NOMO-1 (cell line): ENCODE measurements around the gene HEY2.
"Not testable (repeated sequence)": the region's sequence is repeated elsewhere in the genome, so short reads cannot be mapped to it uniquely, and the experiment has no call there.

Experiments
- DNase-seq, 2 experiments: peaks; one replicate each; lab custom pipeline; 2025; ENCODE audit not compliant: unreplicated experiment in 2 of 2; lab: John Stamatoyannopoulos, UW

Gene HEY2

DNA sequence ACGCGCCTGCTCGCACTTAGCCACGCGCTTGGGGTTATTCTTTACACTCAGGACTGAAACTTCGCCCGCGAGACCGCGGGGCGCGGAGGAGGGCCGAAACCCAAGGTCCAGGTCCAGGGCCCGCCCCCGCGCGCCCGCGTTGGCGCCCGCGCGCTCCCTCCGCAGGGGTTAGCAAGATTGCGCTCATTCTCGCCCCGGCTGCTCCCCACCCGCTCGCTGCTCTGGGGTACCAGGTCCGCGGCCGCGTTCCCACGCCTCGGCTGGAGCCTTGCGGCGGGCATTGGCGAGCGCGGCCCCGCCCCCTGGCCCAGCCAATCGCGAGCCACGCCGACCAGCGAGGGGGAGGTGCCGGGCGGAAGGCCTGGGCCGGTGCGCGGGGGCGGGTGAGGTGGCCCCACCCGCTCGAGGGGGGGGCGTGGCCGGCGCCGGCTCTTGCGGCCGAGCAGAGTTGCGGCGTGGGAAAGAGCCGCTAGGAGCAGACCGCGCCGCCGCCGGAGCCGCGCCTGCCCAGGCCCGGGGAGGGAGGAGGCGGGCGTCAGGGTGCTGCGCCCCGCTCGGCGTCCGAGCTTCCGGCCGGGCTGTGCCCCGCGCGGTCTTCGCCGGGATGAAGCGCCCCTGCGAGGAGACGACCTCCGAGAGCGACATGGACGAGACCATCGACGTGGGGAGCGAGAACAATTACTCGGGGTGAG lies at the start of gene HEY2:
TSS of gene HEY2 (plus strand) at position 460 of the 692 bp plus-strand sequence. CDS start at position 605, 145 bp downstream.
- peak; percentile 86 to 96 for DNase-seq

DNA sequence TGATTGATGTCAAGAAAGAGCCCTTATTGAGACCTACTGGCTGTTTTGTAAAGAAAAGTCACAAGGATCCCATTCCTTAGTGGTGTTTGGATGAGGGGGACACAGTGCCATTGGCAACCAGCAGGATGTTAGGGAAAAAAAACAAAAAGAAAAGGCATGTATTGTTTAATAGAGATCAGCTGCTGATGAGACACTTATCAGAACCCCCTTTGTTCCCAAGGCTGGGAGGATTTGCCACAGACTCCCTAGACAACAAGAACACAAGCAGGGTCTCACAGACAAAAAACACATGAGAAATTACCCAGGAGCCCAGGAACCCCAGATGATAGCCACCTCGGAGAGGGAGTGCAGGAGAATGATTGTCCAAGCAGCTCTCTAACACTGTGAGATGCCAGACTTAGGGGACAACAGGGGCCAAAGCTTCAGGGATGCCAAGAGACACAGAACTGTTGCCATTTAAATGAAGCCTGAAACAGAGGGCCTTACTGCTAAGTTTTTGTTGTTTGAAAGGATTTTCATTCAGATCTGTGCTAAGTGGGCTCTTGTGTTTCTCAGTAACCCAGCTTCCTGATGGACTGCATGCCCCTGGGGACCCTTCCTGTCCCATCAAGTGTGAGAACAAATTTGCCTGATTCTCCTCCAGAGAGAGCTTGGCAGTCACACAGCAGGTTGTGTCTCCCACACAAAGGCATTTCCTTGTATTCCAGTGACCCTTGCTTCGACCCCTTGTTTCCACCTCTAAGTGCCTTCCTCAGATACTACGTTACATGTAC lies 48.7 kb upstream of the HEY2 start:
- DNase-seq: no peak

DNA sequence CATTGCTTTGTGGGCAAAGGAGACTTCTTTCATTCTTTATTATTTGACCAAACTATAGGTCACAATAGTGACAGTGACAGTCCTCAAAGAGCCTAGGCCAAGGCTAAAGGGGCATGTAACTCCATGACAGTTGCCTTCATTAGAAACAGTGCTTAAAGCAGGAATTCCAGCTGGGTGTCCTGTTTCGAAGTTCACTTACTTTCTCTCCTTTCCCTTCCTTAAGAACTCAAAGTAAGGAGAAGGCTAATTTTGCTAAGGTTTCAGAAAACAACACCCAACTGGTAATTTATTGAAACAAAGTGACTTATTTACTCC lies 48.1 kb upstream of the HEY2 start:
- no peak for DNase-seq

DNA sequence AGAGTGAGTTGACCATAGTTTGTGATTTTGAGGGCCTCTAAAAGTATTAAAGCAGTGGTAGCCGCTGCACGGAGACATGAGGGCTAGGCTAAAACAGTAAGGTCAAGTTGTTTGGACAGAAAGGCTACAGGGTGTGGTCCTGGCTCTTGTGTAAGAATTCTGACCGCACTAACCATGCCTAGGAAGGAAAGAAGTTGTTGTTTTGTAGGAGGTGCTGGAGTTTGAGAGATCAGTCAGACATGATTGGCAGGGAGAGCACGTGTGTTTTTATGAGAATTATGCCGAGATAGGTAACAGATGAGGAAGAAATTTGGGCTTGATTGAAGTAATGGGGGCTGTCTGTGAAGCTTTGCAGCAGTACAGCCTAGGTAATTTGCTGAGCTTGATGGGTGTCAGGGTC lies 45.5 kb upstream of the HEY2 start:
- DNase-seq: not testable (repeated sequence)

DNA sequence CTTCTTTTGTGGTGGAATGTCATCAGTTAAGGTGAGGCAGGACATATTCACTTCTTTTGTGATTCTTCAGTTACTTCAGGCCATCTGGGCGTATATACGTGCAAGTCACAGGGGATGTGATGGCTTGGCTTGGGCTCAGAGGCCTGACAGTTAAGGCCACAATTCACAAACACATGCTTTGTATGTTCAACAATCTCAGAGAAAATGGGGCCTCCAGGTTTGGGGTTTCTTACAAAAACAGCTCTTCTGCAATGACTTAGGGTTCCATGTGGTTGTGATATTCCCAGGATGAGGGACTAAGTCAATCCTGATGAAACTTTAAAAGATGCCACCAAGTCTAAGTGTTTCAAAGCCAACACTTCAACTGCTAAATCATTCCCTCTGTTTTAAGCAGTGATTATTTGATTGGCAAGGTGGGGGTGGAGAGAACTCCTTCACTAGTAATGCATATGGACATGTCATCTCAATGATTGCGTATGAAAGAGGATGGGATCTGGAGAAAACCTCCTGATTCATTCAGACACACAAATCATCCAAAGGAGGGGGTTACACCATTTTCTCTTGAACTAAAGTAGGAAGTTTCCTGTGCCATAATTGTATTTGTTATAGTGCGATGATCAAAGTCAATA lies 41.7 kb upstream of the HEY2 start:
- DNase-seq: no peak

DNA sequence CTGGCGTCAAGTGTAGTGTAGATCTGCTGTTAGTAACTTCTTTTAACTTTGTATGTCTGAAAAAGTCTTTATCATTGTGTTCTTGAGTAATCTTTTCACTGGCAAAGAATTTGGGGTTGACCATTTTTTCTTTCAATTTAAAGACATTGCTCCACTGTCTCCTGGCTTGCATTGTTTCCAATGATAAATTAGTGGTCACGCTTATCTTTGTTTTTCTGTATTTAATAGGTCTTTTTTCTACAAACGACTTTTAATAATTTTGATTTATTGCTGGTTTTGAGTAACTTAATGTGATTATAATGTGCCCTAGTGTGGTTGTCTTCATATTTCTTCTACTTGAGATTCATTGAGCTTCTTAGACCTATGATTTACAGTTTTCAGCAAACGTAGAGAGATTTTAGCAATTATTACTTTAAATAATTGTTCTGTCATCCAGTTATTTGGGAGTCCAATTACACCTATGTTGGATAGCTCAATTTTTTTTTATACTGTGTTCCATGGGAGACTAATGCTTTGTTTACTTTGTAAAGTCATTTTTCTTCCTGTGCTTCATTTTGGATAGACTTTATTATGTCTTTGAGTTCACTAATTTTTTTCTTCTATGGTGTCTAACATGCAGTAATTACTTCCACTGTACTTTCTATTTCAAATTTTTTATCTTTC lies 38.3 kb upstream of the HEY2 start:
- no peak for DNase-seq

DNA sequence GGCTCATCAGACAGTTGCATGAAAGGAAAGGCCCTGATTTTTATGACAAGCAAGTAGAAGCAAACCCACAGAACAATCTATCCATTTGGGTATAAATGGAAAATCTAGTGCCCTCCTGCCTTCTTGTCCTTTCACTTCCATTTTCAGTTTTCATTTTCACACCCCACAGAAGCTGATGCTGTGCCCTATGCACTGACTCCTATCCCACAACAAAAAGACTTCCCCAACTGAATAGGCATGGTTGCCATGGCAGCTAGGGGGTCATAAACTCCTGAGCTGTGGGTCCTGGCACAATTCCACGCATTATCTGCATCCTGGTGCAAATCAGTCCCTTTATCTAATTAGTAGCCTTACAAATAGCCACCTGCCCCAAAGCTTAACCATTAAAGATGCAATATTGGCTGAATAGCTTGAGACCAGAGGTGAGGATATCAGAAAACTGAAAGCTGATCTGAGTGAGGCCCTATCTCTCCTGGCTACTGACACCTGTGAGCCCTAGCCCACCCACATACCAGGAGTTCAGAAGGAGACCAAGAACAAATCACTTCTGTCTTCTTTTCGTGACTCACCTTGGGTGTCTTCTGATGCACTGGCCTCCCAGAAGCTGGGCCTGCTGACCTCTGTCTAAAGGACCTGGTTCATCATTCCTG lies 34.9 kb upstream of the HEY2 start:
- no peak for DNase-seq

DNA sequence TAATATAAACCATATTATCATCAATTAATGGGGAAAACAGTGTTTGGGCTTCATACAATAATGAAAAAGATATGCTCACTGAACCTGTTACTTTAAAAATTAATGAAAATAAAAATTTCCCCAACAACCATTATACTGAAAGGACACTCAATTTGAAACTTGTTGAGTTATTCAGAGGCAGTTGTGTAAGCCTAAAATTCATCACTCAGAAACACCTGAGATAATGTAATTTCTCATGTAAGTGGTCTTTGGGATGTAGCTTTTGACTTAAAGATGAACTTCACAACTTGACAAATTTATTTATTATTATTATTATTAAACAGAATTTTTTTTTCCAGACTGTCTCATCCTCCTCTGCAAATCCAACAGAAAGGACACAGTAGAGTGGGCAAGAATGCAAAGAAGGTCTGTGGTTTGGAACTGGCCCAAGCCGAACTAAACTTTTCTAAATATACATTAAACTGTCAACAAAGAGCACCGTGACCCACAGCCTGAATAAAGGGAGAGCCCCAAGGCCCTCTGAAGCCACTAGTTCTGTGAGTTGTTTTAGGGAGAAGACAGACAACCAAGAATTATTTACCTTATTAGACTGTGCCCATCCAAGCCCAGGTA lies 32.2 kb upstream of the HEY2 start:
- no peak for DNase-seq

DNA sequence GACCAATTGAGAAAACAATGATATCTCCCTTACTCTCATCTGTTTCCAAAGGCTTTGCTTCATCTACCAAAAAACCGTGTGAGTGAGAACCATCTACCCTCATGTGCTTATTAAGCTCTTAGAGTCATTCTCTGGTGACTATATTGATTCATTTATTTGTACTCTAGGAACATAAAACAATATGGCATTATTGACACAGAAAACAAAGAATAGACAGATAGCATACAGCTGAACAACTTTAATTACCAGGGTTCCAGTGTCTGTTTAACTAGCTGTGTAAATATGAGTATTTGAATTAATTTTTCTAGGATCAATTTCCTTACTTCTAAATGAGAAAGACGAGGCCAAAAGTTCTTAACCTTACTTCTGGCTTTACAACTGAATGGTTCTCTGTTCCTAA lies 31.3 kb upstream of the HEY2 start:
- no peak for DNase-seq

DNA sequence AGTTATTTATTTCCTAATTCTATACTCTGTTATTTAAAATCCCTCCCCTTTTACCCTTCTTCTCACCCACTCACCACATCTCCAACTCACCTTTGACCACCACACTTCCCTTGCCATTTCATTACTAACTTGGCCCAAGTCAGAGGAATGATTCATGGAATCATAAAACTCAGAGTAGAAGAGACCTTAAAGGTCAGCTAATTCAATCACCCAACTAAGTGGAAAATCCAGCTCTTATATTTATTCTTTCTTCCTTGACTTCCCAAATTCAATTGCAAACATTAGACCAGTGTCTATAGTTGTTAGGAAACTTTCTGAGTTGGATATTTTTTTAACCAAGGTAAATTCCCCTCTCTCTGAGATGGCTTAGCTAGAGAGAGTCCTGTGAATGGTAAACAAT lies 26.5 kb upstream of the HEY2 start:
- no peak for DNase-seq

DNA sequence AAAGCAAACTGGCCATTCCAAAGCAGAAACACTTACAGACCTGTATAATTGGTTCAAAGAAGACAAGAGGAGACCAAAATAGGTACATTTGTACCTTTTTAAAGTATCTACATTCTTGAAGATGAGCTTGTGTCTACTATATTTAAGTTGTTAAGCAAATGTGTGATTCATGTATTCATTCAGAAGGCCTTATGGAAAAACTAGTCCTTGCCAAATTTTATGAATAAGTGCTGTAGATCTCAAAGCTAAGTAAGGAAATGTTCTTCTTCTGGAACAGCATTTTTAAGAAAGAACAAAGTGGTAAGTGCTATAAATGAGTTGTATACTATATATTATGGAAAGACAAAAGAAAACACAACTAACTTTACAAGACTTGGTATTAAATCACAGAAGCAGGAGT lies 22.2 kb upstream of the HEY2 start:
- DNase-seq: no peak

DNA sequence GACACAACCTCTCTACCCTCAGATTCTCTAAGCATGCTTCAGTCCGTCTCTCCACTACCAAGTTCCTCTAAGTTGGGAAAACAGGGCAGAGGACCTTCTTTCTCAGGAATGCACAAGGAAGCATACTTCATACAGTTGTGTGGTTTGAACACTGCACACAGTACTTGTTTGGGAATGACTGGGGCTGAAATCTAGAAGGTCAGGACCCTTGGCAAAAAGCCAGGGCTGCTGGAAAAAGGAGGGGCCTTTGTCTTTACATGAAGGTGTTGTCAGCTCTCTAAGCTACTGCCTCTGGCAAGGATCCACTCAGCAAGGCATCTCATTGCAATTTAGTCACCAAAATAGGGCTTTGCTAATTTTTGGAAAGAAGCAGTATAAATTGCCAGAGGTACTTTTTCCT lies 20.7 kb upstream of the HEY2 start:
- DNase-seq: no peak

DNA sequence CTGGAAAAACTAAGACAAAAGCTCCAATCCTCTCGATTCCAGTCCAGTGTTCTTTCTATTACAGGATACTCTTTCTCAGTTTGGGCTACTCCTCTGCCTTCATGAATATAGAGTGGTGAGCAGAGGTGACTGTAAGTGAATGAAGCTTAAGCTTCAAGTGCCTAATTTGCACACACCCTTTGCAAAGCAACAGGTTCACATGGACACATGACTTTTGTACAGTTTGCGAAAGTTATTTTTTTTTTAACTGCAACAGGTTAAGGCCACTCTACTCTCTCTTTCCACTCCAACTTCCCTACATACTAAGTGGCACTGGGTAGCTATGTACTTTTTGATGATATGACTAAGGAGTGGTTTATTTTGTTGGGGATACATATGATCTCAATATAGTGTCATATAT lies 19.4 kb upstream of the HEY2 start:
- no peak for DNase-seq

DNA sequence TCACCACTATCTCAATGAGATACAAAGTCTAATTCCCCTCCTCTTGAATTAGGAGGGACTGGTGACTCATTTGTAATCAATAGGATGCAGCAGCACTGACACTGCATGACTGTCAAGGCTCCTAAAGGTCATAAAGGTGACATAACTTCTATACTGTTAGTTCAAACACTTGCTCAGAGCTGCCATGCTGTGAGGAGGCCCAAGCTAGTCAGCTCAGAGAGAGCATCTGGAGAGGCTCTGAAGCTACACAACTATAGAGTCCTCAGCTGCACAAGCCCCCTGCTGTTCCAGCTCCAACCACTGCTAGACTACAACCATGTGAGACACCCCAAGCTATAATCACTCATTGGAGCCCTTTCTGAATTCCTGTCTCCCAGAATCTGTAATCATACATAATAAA lies 17.0 kb upstream of the HEY2 start:
- DNase-seq: no peak

DNA sequence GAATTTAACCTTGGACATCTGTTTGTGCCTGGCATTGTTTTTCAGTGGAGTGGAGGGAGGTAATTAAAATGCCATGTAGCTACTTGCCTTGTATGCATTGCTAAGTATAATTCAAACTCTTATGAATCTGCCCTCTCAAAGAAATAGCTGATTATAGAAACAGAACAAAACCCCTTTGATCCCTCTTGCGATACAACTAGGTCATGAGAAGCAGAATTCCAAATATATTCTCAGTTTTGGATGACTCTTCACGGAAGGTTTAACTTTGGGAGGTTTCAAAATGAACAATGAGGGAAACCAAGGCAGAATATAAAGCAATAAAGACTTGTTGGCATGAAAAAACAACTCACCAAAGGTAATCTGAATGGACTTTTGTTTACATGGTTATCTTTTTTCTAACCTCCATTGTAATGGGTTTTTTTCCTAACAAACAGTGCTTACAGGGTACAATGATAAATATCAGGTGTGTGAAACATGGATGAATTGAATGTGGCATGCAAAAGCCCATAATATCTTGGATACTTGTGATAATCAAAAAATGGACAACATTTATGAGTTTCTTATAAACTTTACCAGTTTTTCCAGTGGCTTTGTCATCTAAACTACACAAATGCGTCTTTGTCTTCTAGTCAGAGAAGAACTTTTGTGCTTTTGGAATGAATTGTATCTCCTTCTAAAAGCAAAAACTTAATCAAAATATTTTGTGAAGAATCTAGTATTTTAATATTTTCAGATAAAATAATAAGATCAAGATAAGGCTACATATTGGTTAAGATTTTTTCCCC lies 15.7 kb upstream of the HEY2 start:
- no peak for DNase-seq

DNA sequence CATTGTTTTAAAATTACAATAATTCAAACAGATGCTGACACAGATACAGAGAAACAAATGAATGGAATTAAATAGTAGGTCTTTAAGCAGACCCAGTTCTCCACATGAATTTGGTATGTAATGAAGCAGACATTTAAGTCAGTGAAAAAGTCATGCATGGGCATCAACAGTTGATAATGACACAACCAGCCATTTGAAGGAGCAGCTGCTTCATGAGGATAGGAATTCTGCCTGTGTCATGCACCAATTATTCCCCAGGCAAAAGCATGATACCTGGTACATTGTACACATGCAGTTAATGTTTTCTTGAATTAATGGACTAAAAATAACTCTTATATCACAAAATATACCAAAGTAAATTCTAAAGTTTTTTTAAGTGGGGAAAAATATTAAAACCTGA lies 11.2 kb upstream of the HEY2 start:
- no peak for DNase-seq

DNA sequence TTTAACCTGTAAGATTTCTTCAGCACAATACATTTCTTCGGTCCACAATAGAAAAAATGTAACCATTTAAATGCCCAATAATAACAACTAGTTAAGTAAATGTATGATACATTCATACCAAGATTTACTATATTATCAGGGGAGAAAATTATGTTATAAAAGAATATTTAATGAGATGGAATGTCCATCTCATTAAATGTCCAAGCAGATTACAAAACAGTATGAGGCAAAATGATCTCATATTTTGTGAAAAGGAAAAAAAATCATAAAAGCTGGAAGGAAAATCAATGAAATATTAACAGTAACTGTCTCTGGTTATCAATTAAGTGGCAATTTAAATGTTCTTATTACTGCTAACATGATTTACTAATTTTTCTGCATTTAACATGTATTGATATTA lies 10.1 kb upstream of the HEY2 start:
- DNase-seq: no peak

DNA sequence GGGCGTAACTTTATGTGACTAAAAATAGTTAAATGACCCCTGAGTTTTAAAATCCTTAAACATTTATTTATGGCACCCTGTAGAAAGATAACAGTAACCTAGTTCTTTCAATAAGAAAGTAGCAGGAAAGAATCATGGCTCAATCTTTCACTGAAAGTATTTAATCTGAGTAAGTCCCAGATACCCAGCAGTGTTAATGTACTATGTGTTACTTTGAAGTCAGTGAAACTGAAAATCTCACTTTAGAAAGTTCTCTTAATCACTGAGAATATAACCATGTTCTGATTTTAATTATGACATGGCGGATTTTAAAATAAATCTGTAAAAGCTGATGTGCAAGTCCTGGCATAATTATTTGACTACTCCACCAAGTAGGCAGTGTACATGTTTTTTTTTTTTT lies 8.1 kb upstream of the HEY2 start:
- DNase-seq: no peak

DNA sequence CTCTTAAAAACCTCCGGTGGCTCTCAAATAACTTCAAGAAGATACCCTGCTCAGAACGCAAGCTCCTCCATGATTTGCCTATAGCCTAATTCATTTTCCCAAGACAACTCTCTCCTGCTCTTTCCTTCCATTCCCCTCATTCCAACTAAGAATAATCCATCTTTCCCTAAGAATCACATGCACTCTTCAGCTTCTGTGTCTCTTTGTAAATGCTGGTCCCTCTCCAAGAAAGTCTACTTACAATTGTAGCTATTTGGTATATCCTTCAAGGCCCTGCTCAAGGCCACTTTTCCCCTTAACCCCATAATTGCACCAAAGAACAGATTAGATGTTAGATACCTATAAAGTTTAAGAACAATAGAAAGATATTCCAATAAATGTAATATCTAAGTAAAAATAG lies 7.4 kb upstream of the HEY2 start:
- no peak for DNase-seq
